Activated T-helper 9 cell treated with anti-CD3 and anti-CD28 coated beads, Interleukin-2, amount 50 U/mL, for 16 hours (primary cell): Measurements from ENCODE around the gene PDE4DIP.
"Not testable (repeated sequence)": the region's sequence is repeated elsewhere in the genome, so short reads cannot be mapped to it uniquely, and the experiment has no call there.

ENCODE experiments used
- DNase-seq: peaks from one replicate; pipeline ENCODE4 v3.0.0-alpha.2; 2020; ENCODE audit warnings: low read depth

The PDE4DIP gene

DNA sequence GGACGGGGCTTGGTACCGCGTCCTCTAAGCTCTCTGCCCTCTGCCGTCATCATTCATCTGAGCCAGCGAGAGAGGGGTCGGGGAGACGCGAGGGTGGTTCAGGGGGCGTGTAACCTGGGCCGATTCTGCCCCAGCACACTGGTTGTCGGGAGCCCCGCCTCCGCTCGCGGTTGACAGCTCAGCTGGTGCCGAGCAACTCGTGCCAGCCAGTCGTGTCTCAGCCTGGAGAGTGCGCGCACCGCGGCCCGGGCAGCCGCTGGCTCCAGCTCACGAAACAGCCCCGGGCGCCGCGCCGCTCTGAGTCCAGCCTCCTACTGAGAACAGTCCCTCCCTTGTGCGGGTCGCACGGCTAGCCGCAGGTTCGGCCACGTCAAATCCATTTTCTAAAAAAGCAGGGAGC lies at the start of gene PDE4DIP:
PDE4DIP (plus strand) TSS at position 209 of the 400 bp plus-strand sequence. CDS start 347 bp downstream, outside the sequence.
- peak; percentile 31 for DNase-seq

DNA sequence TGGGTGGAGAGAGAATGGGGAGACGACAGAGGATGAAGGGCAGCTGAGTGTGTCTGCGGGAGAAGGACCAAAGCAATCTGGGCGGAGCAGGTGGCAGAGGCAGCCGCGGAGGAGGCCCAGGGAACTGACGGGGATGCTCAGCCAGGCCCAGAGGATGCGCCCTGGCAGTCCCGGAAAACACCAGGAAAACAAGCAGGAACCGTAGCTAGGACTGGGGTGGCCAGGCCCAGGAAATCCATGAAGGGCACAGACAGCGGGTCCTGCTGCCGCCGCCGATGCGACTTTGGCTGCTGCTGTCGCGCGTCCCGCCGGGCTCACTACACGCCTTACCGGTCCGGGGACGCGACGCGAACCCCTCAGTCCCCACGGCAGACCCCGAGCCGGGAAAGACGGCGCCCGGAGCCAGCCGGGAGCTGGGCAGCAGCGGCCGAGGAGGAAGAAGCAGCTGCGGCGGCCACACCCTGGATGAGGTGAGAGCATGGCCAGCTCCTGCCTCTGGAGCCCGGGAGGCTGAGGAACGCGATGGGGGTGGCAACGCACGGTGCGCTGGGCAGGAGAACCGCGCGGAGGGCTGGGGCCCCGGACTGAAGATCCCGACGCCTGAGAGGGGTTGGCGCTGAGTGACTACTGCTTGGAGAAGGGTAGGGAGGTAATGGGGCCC lies 35.8 kb upstream of the PDE4DIP start:
- DNase-seq, result not testable (repeated sequence)

DNA sequence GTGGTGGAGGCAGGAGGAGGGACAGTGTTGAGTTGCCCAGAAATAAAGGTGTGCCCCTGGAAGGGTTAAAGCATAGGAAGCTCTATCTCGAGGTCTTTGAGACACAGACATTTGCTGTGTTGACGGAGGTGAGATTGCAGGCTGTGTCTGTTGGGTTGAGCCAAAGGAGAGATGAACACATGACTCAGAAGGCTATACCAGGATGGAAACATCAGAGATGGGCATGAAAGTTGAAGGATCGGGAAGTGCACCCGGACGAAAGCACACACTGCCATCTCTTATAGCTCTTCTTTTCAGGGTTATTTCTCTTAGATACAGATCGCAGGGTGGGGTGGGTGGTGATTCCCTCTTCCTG lies 35.3 kb upstream of the PDE4DIP start:
- not testable (repeated sequence) for DNase-seq

DNA sequence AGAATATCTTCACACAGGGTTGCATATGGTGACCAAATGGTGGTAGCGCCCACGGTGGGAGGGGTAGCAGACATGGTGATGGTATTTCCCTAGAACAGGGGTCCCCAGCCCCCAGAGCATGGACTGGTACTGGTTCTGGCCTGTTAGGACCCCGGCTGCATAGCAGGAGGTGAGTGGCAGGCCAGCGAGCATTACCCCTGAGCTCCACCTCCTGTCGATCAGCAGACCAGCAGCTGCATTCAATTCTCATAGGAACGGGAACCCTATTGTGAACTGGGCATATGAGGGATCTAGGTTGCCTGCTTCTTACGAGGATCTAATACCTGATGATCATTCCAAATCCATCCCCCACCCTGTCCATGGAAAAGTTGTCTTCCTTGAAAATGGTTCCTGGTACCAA lies 22.0 kb upstream of the PDE4DIP start:
- DNase-seq, result not testable (repeated sequence)

DNA sequence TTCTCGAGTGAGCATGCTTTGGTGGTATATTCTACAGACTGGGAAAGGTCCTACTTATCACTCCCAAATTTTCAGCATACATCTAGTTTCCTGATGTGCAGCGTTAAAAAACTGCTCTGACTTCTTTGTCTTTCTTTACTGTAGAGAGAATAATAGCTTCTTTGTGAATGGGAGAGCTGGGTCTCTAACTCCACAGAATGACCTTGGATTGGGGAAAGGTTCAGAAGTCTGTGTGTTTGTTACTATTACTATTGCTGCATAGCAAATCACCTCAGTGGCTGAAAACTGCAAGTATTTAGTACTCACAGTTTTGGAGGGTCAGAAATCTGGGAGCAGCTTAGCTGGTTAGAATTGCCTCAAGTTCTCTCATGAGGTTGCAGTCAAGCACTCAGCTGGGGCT lies 20.4 kb upstream of the PDE4DIP start:
- DNase-seq, result not testable (repeated sequence)

DNA sequence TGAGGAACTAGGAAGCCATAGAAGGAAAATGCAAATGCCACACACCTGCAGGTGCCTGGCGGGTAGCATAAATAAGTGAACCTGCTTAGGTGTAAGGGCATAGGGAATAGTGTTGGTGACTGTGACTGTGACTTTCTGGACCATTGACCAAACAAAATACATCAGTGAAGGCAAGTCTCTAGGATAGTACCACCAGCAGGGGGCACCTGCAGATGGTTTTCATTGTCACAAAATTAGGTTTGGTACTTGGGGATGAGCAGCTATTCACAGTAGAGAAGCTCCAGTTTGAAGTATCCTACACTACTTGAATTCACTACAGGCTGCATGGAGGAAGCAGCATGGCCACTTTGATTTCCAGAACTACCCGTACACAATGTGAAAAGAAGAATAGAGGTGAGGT lies 19.2 kb upstream of the PDE4DIP start:
- not testable (repeated sequence) for DNase-seq

DNA sequence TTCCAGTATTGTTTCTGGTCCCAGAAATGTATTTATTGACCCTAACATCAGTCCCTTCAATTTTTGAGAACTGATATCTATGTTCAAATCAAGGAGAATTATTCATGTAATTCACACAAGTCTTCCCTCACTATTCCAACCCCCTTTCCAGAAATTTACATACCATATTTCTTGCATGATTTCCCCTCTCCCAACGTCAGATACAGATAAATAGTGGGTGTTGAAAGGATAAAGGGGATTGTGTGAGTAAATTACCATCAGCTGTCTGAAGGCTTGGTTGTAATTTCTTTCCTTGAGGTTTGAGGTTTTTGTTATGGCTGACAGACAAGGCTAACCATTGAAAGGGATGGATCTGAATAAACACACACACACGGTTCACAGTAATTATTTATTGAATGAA lies 15.7 kb upstream of the PDE4DIP start:
- not testable (repeated sequence) for DNase-seq

DNA sequence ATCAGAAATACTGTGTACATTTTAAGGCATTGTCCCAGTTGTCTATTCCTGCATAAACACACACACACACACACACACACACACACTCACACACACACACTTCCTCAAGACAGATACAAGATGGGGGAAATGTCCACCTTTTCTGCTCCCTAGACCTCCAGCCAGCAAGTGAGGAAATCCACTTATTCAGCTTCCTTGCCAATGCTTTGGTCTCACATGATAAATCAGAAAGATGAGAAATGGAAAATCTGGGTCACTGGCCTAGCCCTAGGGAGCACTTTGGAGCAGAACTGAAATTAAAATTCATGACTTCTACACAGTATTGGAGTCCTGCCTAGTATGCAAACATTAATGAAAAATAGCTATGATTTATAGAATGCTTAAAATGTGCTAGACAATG lies 15.3 kb upstream of the PDE4DIP start:
- not testable (repeated sequence) for DNase-seq

DNA sequence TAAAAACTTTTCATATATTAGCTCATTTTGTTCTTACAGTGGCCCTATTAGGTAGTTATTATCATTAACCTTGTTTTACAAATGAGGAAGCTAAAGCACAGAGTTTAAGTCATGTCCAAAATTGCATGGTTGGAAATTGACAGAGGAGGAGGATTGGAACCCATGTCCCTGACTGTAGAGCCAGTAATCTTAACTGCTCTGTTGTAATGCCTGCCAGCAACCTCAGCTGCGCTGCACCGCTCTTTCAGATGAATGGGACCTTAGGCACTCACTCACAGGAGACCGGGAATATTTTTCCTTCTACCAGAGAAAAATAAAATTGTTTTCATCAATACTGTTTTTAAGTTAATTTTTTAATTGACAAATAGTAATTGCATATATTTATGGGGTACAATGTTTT lies 14.9 kb upstream of the PDE4DIP start:
- not testable (repeated sequence) for DNase-seq

DNA sequence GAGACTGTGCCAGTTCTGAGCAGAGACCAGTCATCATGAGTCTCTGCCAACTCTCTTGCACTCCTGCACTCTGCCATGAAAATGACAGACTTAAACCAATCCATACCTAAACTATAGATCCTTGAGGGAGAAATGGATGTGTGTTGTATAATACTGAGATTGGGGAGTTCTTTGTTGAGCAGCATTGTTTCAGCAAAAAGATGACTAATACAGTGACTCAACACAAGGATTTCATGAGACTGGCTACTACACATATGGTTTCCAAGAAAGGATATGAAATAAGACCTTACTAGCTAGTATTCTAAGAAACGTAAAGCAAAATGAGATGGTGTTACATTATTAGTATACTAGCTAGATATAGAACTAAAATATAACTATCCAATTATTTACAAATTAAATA lies 3.0 kb upstream of the PDE4DIP start:
- not testable (repeated sequence) for DNase-seq

DNA sequence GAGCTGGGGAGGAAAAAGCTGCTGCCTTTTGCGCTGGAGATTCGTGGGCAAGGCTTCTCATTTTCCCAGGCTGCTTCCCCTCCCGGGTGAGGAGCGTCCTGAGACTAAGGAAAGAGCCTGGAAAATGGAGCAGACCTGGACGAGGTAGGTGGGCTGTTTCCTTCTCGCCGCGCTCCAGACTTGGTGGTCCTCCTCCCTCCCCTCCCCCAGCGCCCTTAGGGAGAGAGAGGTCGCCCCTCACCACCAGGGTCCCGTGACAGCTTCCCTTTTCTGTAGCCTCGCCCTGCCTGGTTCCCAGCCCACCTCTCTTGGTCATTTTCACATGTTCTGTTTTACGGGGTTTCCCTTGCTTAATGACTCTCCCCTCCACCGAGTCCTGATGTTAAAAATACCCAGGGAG lies 423 bp downstream of the PDE4DIP start:
- not testable (repeated sequence) for DNase-seq

DNA sequence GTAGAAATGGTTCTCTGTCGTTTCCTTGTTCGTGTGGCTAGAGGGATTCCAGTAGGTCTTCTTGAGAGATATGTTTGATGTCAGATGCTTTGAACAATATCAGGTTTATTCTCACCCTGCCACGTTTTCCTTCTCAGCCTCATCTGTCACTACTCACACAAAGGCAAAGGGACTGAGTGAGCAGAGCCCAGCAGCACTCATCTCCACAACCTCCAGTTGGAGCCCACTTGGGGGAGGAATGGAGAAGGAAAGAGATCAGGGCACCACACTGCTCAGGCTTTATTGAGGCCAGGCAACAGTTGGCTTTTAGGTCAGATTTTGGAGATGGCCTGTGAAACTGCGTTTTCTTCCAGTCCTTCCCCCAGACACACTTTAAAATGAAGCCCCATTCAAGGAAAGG lies 840 bp downstream of the PDE4DIP start:
- not testable (repeated sequence) for DNase-seq

DNA sequence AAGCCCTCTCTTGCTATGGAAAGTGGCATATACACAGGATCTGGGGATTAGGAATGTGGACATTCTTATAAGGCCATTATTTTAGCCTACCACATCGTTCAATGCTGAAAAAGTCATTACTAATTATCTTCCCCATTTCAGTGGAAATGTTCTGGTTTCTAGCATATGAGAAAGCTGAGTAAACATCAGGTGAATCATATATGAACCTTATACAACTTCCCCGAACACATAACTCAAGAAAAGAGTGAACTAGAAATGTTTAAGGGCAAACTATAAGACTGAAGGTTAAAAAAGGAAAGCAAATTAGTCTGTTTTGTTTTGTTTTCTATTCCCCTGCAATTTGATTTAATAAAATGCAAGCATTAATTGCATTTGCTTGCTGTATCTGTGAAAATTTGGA lies 6.1 kb downstream of the PDE4DIP start:
- not testable (repeated sequence) for DNase-seq

DNA sequence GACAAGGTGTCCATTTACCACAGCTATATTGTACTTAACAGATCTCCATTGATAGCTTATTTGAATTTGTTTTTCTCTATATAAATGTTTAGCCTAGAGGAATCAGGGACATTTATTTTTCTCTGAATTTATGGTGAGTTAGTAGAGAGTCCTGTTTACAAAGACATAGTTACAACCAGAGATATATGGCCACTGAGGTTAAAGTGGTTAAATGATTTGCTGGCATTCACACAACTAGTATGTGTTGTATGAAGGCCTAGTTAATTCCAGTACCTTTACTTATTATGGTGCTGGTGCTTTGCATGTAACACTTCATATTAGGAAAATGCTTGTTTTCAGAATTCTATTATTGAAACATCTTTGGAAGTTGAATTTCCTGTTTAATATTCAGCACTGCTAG lies 6.6 kb downstream of the PDE4DIP start:
- DNase-seq, result not testable (repeated sequence)

DNA sequence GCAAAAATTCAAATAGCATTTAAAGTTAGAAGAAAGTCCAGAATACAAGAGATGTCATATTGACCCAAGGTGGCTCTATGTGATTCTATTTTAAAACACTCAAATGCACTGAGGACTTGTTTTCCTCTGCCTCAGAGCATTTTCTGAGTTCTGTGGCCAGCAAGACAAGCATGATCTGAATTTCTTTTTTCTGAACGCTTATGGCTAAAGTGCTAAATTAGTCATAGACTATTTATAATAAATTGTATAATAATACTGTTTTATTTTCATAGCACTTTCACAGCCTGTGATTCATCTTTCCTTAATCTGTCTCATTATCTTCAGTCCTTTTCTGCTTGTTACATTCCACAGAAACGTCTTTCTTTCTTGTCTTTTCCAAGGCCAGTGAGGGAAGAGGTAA lies 7.5 kb downstream of the PDE4DIP start:
- not testable (repeated sequence) for DNase-seq

DNA sequence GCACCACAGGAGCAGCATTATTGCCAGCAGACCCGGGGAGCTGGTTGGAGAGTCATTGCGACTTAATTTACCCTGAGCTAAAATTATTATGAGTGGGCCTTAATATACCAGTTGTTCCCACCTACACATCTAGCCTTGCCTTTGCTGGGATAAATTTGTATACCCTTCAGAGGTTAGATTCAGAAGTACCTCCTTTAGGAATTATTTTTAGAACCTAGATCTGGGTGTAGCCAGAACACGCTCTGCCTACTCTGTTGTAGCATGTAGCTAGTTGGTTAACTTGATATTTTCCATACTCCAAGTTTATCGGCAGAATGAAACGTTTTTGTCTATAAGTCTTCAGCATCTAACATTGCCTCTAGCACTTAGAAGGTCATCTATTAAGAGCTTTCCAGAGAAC lies 9.1 kb downstream of the PDE4DIP start:
- not testable (repeated sequence) for DNase-seq

DNA sequence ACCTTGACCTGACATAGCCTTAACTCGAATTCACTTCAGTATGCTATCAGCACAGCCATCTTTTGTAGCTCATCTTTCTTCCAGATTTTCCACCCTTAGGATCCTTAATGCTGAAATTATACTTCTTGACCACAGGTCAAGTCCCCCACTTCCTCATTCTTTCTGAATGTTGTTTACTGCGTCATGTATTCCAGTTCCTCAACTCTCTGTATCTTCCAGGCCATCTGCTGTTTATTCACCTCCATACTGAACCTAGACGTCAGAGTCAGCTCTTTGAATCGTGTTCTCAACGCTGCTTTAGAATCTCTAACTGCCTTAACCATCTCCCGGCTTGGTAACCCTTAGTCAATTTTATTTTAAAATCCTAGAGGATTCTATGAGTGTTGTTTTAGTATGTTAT lies 9.8 kb downstream of the PDE4DIP start:
- not testable (repeated sequence) for DNase-seq

DNA sequence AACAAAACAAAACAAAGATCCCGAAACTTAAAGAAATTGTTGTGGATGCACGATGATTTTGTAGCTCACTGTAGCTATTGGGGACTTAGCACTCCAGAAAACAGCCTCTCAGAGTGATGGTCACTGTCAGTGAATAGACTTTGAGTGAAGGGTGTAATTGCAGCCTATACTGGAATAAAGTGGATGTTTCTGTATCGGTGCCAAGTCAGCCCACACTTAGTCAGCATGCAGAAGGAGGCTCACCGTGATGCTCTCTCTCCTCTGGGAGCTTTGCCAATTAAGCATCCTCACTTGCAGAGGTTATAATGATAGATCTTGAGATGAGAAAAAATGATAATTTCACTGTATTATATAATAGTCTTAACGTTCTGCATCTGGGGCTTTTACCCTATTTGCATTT lies 11.1 kb downstream of the PDE4DIP start:
- not testable (repeated sequence) for DNase-seq

DNA sequence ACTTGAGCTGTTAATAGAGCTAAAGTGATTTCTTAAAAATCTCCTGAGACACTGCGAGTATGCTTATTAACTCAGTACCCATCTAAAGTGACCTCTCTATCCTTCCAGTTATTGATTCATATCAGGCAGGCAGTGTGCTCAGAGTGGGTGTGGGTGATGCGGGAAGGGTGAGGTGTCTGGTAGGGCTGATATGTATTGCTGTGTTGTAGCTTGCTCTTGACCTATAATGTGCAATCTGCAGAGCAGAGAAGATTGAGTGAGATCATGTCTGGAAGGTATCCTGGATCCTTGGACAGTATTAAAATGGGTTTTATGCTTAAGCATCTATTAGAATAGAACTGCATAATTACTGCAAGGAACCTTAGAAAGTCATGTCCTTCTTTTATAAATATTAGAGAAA lies 15.8 kb downstream of the PDE4DIP start:
- not testable (repeated sequence) for DNase-seq

DNA sequence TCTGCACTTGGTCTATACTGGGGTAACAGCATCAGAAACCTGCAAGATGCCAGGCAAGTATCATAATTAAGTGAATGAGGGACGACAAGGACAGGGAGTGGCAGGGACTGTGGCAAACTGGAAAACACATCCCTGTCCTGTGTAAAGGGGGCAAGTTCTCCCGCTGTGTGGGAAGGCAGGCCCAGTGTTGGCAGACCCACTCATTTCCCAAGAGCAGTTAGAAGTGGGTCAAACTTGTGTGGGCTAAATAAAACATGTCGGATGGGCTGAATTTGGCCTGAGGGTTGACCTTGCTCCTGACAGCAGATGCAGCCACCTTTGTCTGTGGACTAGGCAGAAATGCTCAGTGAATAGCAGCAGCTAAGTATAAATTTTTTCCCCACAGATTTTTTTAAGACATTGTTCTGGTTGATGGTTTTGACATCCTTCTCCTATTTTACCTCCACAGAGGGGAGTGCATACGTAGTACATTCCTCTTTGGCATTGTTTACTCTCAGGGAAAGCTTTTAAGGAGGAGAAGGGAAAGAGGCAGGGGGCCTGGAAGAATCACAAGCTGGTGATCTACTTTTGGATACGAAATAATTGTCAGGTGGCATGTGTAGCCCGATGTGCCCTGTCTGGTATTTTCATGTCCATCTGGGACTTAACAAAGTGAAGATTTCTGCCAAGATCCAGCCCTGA lies 16.5 kb downstream of the PDE4DIP start:
- DNase-seq, result not testable (repeated sequence)

DNA sequence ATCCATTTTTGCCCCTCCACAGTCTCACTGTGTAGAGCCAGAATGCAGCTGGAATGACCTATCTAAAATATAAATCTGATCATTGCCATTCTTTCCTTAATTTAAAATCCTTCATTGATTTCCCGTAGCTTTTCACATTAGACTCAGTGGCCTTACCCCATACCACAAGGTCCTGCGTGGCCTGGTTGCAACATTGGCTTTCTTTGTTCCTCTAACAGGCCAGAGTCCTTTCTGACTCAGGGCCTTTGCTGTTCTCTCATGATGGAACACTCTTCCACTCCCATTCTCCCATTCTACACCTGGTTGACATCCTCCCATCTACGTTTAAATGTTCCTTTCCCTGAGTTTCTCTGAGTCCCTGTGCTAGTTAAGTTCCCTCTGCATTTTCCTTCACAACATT lies 18.4 kb downstream of the PDE4DIP start:
- DNase-seq, result not testable (repeated sequence)

DNA sequence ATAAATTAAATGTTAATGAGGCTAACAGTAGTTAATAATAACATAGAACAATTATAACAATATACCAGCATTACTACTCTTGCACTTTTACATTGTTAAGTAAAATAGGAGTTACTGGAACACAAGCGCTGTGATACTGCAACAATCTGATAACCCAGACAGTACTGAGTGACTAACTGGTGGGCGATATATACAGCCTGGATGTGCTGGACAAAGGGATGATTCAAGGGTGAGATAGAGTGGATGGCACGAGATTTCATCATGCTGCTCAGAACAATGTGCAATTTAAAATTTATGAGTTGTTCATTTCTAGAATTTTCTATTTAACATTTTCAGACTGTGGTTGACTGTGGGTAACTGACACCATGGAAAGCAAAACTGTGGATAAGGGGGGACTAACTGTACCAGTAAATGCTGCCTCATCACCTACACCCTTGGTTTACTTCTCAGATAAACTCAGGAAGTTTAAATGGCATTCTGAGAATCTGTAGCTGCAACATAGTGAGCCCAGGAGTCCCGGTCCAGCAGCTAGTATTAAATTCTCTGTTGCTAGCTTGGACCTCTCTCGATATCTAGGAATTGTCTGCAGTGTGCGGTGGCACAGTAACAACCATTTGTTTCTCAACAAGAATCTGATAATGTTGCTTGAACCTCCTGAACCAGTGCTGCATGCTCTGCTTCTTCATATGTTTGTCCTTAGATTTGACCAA lies 24.9 kb downstream of the PDE4DIP start:
- DNase-seq, result not testable (repeated sequence)

DNA sequence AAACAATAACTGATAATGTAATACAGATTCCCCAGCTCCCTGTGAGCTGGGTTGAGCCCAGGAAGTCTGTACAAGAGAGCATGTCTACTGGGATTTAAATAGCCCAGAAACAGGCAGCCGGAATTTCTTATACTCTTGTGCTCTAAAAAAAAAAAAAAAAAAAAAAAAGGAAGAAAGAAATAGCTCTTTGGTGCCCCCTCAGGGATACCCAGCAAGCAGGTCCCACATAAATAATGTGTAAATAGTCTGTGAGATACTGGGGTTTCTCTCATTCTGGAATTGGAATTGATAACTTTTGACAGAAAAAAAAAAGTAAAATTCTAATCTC lies 25.4 kb downstream of the PDE4DIP start:
- DNase-seq, result not testable (repeated sequence)
